ENCODE data around the gene RSPH6A.

RSPH6A gene

DNA sequence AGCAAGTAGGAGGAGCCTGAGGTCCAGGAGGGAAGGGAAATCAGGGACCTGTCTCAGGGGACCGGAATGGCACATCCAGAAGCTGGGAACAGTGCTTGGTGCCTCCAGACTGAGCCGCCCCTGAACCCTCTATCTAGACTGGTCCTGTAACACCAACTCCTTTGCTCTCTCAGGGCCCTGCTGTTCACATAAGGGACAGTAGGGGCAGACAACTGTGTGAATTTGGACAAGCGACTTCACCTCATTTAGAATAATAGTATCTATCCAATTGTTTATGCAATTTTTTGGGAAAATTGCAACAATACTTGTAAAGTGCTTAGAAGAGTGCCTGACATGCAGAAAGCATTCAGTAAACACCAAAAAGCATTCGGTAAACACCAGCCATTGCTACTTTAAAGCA, 33.8 kb upstream of the RSPH6A start:
- Histone ChIP-seq H3K4me1 (ENCODE audit: control insufficient read depth, insufficient read depth, low read length) (no peaks in the 10 kb centered on the region), H3K9ac (ENCODE audit: low read length) (no peak overlapping the region), H3K36me3 (ENCODE audit: control insufficient read depth, insufficient read depth, low read length) (peaks cover 12% of the 10 kb centered on the region), H3K27me3 (ENCODE audit: control insufficient read depth, insufficient read depth, low read length) (no peaks in the 10 kb centered on the region), H3K4me3 (ENCODE audit: low read length) (no peak overlapping the region), H3K9me3 (ENCODE audit: control insufficient read depth, low read length) (no peaks in the 10 kb centered on the region)

DNA sequence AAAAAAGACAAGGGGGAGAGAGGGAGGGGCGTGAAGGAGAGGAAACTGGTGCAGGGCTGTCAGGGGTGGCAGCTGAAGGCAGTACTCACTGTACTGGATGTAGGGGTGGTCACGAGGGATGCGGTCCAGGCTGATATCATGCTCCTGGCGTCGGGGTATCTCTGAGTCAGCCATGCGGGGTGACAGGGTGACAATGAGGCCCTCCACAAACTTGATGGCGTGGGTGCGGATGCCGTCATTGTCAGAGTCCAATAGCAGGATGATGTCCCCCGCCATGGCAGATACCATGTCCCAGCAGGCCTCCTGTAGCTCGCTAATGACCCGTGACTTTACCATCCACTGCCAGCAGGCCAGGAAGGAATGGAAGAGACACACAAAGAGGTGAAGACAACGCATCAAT, 32.6 kb upstream of the RSPH6A start:
- H3K9ac ChIP-seq (ENCODE audit: low read length), result no peak overlapping the region
- H3K27me3 ChIP-seq (ENCODE audit: control insufficient read depth, insufficient read depth, low read length), result no peaks in the 10 kb centered on the region
- peaks cover 12% of the 10 kb centered on the region for H3K36me3 ChIP-seq (ENCODE audit: control insufficient read depth, insufficient read depth, low read length)
- H3K9me3 ChIP-seq (ENCODE audit: control insufficient read depth, low read length), result no peaks in the 10 kb centered on the region
- no peaks in the 10 kb centered on the region for H3K4me1 ChIP-seq (ENCODE audit: control insufficient read depth, insufficient read depth, low read length)
- no peak overlapping the region for H3K4me3 ChIP-seq (ENCODE audit: low read length)

DNA sequence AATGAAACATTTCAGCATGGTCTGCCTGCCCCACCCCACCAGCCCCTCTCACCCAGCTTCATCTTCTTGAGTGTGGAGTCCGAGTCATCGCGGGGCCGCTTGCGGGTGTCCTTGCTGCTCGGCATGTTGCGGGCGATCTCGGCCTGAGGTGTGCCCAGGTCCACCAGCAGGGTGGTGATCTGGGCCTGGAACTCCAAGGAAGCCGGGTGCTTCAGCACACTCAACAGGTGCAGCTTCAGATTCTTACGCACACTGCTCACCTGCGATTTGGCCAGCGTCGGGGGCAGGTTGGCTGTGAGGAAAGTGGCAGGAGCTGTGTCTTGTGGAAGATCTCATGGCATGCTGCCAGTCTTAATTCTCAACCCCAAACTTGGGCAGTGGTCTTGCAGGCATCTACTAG, 27.1 kb upstream of the RSPH6A start:
- Histone ChIP-seq H3K27me3 (ENCODE audit: control insufficient read depth, insufficient read depth, low read length) (no peaks in the 10 kb centered on the region), H3K4me1 (ENCODE audit: control insufficient read depth, insufficient read depth, low read length) (no peaks in the 10 kb centered on the region), H3K4me3 (ENCODE audit: low read length) (no peak overlapping the region), H3K9ac (ENCODE audit: low read length) (no peak overlapping the region), H3K9me3 (ENCODE audit: control insufficient read depth, low read length) (no peaks in the 10 kb centered on the region), H3K36me3 (ENCODE audit: control insufficient read depth, insufficient read depth, low read length) (no peaks in the 10 kb centered on the region)

DNA sequence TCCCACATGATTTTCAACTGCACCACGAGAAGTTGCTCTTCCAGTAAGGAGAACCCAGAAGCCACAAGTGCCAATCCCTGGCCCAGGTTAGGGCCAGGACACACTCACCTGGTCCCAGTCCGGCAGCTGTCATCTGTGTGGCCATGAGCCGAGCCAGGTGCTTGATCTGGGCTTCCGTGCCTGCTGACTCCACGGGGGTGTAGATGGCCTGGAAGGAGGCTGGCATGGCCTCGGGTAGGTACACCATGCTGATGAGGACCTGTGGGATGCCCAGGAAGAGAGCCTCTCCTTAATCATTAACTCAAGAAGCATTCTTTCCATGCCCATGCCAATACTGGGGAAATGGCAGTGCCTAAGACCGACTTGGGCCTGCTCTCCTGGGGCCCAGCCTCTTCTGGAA, 19.9 kb upstream of the RSPH6A start:
- Histone ChIP-seq H3K9ac (ENCODE audit: low read length) (no peak overlapping the region), H3K9me3 (ENCODE audit: control insufficient read depth, low read length) (no peaks in the 10 kb centered on the region), H3K4me3 (ENCODE audit: low read length) (no peak overlapping the region), H3K4me1 (ENCODE audit: control insufficient read depth, insufficient read depth, low read length) (no peaks in the 10 kb centered on the region), H3K27me3 (ENCODE audit: control insufficient read depth, insufficient read depth, low read length) (no peaks in the 10 kb centered on the region), H3K36me3 (ENCODE audit: control insufficient read depth, insufficient read depth, low read length) (peaks cover 17% of the 10 kb centered on the region)

DNA sequence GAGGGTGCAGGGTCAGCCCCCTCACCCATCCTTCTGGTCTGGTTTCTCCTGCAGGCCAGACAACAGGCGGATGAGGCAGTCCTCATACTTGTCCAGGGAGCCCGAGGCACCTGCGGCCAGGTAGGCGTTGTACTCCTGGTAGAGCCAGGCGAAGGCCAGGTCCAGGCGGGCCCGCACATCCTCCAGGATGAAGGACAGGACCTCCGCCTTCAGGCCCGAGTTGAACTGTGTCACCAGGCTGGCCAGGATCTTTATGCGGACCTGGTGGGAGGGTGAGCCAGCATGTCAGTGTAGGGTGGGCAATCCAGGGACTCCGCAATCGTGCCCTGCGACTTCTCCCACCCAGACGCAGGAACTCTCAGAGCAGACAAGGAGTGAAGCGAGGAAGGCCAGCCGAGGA, 13.8 kb upstream of the RSPH6A start:
- peaks cover 18% of the 10 kb centered on the region for H3K36me3 ChIP-seq (ENCODE audit: control insufficient read depth, insufficient read depth, low read length)

DNA sequence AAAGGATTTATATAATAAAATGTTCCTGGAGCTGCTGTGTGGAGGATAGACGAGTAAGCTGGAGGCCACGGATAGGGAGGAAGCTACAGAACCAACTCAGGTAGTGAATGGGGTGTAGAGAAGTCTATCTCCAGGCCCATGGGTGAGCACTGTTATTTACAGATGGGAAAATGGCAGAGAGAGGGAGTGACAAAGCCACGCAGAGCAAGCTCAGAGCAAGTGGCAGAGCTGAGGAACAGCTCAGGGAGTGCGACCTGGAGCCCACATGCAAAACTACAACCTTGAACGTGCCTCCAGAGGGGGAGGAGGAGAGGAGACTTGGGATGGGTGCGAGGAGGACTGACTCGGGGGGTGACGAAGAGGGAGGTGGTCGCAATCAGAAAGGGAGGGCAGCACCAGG, 13.4 kb upstream of the RSPH6A start:
- H3K36me3 ChIP-seq (ENCODE audit: control insufficient read depth, insufficient read depth, low read length), result peaks cover 20% of the 10 kb centered on the region
- H3K9me3 ChIP-seq (ENCODE audit: control insufficient read depth, low read length), result no peaks in the 10 kb centered on the region
- H3K9ac ChIP-seq (ENCODE audit: low read length), result no peak overlapping the region
- no peak overlapping the region for H3K4me3 ChIP-seq (ENCODE audit: low read length)
- H3K4me1 ChIP-seq (ENCODE audit: control insufficient read depth, insufficient read depth, low read length), result peaks cover 11% of the 10 kb centered on the region
- H3K27me3 ChIP-seq (ENCODE audit: control insufficient read depth, insufficient read depth, low read length), result no peaks in the 10 kb centered on the region

More for the DNA sequence above, 13.8 kb upstream of the RSPH6A start:
- Histone ChIP-seq H3K9me3 (ENCODE audit: control insufficient read depth, low read length) (no peaks in the 10 kb centered on the region), H3K27me3 (ENCODE audit: control insufficient read depth, insufficient read depth, low read length) (no peaks in the 10 kb centered on the region), H3K4me1 (ENCODE audit: control insufficient read depth, insufficient read depth, low read length) (peaks cover 11% of the 10 kb centered on the region), H3K9ac (ENCODE audit: low read length) (no peak overlapping the region), H3K4me3 (ENCODE audit: low read length) (no peak overlapping the region)

DNA sequence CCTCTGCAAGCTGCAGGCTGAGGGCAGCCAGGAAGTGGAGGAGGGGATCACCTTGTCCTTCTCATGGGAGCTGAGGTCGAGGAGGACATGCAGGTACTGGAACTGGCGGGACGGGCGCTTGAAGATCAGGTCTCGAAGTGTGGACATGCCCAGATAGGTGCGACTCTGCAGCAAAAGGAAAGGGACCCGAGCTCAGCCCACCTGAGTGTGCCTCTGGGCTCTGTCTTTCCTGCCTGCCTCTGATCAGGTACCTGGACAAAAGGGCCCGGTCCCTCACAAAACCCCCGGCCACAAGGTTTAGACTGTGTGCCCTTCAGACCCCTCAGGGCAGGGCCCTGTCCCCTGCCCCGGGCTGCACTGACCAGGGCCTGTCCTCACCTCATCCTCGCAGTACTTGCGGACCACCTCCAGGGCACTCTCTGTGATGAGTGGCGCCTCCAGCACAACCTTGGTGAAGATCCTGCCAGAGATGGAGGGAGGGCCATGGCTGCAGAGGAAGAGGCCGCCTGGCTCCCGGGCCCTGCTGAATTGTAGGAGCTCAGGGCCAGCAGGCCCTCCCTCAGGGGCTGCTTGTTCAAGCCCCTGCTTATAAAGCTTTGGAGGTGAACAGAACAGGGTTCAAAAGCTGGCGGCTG, 12.5 kb upstream of the RSPH6A start:
- no peaks in the 10 kb centered on the region for H3K27me3 ChIP-seq (ENCODE audit: control insufficient read depth, insufficient read depth, low read length)
- peaks cover 20% of the 10 kb centered on the region for H3K36me3 ChIP-seq (ENCODE audit: control insufficient read depth, insufficient read depth, low read length)
- peaks cover 11% of the 10 kb centered on the region for H3K4me1 ChIP-seq (ENCODE audit: control insufficient read depth, insufficient read depth, low read length)
- no peak overlapping the region for H3K4me3 ChIP-seq (ENCODE audit: low read length)
- H3K9ac ChIP-seq (ENCODE audit: low read length), result no peak overlapping the region
- no peaks in the 10 kb centered on the region for H3K9me3 ChIP-seq (ENCODE audit: control insufficient read depth, low read length)

DNA sequence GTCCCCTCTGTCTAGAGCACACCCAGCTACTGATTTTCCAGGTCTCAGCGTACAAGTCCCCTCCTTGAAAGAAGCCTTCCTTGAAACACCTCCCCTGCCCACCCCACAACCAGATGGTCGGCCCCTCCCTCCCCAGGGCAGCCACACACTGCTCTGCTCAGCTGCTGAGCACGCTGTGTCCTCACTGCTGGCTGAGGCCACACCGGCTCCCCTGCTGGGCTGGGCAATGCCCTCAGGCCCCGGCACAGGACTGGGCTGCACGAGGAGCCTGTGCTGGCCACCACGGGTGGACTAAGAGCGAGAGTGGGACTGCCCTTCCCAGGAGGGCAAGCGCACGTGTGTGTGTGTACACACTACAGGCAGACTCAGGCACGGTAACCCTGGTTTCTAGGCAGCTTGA, 11.8 kb upstream of the RSPH6A start:
- H3K36me3 ChIP-seq (ENCODE audit: control insufficient read depth, insufficient read depth, low read length), result peaks cover 20% of the 10 kb centered on the region
- H3K9me3 ChIP-seq (ENCODE audit: control insufficient read depth, low read length), result no peaks in the 10 kb centered on the region
- H3K27me3 ChIP-seq (ENCODE audit: control insufficient read depth, insufficient read depth, low read length), result no peaks in the 10 kb centered on the region

DNA sequence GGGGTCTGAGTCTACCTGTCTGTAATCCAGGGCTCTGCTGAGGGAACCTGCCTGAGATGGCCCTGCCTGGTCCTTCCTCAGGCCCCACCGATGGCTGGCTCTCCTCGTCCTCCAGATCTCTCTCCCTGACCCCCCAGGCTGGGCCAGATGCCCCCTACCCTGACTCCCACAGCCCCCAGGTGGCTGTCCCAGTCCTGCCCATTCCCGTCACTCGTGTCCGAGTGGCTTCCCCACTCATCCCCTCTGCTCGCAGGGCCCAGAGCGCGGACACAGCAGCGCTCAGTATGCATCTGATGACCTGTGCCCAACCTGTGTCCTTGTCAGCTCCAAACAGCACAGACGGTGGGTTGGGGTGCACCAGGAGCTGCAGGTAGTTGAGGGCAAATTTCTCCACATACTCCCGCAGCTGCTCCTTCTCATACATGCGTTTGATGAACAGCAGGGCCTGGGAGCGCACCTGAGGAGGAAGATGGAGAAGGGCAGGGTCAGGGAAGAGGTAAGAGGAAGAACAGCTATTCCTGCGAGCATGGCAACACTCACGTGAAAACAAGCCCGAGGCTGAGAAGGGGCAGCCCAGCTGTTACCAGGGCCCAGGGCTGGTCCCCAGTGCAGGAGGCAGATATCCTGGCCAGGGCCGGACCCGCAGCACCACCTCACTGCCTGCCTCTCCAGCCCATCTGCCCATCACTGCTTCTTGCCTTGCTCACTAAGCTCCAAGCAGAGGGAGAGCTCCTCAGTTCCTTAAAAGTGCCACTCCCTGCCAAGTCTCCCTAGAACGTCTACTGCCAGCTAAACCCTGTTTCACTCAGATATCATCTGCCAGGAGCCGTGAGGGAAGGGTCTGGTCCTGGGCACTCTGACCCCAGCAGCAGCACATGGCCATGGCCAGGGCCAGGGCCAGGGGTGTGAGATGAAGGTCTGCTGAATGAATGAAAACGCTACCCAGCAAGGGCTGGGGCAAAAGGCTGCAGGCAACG, 11.1 kb upstream of the RSPH6A start:
- no peak overlapping the region for H3K9ac ChIP-seq (ENCODE audit: low read length)
- peaks cover 11% of the 10 kb centered on the region for H3K4me1 ChIP-seq (ENCODE audit: control insufficient read depth, insufficient read depth, low read length)
- no peaks in the 10 kb centered on the region for H3K27me3 ChIP-seq (ENCODE audit: control insufficient read depth, insufficient read depth, low read length)
- peaks cover 20% of the 10 kb centered on the region for H3K36me3 ChIP-seq (ENCODE audit: control insufficient read depth, insufficient read depth, low read length)
- no peaks in the 10 kb centered on the region for H3K9me3 ChIP-seq (ENCODE audit: control insufficient read depth, low read length)
- no peak overlapping the region for H3K4me3 ChIP-seq (ENCODE audit: low read length)

More for the DNA sequence above, 11.8 kb upstream of the RSPH6A start:
- Histone ChIP-seq H3K9ac (ENCODE audit: low read length) (no peak overlapping the region), H3K4me3 (ENCODE audit: low read length) (no peak overlapping the region), H3K4me1 (ENCODE audit: control insufficient read depth, insufficient read depth, low read length) (peaks cover 11% of the 10 kb centered on the region)

DNA sequence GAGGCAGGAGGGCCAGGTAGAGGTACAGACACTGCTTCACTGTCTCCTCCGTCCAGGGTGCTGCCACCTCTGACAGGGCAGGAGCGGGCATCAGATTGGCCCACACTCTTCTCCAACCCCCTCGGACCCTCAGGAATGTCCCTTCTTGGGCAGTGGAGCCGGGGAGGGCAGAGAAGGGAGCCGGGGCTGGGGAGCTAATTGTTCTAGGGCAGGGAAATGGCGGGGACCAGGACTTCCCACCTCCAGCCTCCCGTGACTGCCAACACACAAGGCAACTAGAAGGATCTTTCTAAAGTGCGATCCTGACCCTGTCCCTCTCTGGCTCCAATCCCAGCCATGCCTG, 10.1 kb upstream of the RSPH6A start:
- H3K4me3 ChIP-seq (ENCODE audit: low read length), result no peak overlapping the region
- peaks cover 11% of the 10 kb centered on the region for H3K4me1 ChIP-seq (ENCODE audit: control insufficient read depth, insufficient read depth, low read length)
- no peaks in the 10 kb centered on the region for H3K27me3 ChIP-seq (ENCODE audit: control insufficient read depth, insufficient read depth, low read length)
- H3K9ac ChIP-seq (ENCODE audit: low read length), result no peak overlapping the region
- peaks cover 18% of the 10 kb centered on the region for H3K36me3 ChIP-seq (ENCODE audit: control insufficient read depth, insufficient read depth, low read length)
- no peaks in the 10 kb centered on the region for H3K9me3 ChIP-seq (ENCODE audit: control insufficient read depth, low read length)

DNA sequence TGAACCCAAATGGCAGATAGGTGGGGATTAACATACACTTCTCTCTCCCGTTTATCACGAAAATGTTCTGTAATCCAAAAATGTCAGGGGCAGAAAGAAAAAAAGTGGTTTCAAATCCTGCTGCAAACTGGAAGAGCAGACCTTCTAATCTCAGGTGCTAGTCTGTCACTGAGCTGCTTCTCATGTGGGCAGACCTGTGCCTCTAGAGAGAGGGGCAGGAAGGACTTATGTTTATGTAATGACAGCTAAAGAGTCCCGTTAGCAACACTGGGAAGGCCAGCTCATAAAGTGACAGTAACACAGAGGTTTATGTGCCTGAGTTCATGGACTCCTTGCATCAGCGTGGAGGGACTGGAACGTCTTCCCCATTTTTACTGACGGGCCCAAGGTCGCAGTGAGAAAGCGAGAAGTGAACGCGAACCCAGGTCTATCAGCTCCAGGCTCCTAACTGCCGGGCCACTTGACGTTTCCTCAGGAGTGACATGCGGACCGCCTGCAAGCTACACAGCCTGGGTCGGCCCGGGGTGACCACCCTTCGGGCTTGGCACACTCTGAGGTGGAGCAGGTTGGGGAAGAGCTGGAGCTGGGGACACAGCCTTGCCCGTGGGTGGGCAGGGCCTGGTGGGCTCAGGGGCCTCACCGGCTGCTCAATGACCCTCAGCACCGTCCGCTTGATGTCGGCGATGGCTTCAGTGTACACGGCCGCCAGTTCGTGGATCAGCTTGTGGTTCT, 9.6 kb upstream of the RSPH6A start:
- Histone ChIP-seq H3K27me3 (ENCODE audit: control insufficient read depth, insufficient read depth, low read length) (no peaks in the 10 kb centered on the region), H3K4me1 (ENCODE audit: control insufficient read depth, insufficient read depth, low read length) (peaks cover 11% of the 10 kb centered on the region), H3K36me3 (ENCODE audit: control insufficient read depth, insufficient read depth, low read length) (peaks cover 13% of the 10 kb centered on the region), H3K9me3 (ENCODE audit: control insufficient read depth, low read length) (no peaks in the 10 kb centered on the region), H3K4me3 (ENCODE audit: low read length) (no peak overlapping the region), H3K9ac (ENCODE audit: low read length) (no peak overlapping the region)

DNA sequence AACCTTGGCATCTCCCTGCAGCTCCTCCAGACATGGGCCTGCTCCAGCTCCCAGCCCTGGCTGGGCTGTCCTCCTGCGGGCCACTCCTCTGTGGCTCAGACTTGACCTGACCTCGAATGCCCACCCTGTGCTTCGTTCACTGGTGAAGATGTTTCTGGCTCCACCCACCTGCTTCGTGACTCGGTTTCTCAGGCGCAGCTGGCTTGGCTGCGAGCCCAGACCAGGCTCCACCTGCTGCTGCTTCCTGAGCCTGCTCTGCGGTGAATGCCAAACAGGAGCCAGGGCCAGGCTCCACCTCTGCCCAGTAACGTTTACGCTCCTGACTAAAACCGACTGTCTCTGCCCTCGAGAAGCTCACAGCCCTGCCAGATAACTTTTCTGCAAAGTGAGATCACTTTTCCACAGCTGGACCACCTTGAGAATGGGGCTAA, 8.9 kb upstream of the RSPH6A start:
- H3K4me1 ChIP-seq (ENCODE audit: control insufficient read depth, insufficient read depth, low read length), result peaks cover 11% of the 10 kb centered on the region
- no peaks in the 10 kb centered on the region for H3K9me3 ChIP-seq (ENCODE audit: control insufficient read depth, low read length)
- H3K9ac ChIP-seq (ENCODE audit: low read length), result no peak overlapping the region
- H3K36me3 ChIP-seq (ENCODE audit: control insufficient read depth, insufficient read depth, low read length), result peaks cover 11% of the 10 kb centered on the region
- H3K27me3 ChIP-seq (ENCODE audit: control insufficient read depth, insufficient read depth, low read length), result no peaks in the 10 kb centered on the region
- H3K4me3 ChIP-seq (ENCODE audit: low read length), result no peak overlapping the region
